Stimulated activated CD8-positive, alpha-beta memory T cell treated with anti-CD3 and anti-CD28 coated beads, Interleukin-4, amount 100 ng/mL, for 1 hour (primary cell): ENCODE measurements around the gene SELPLG.
"Not testable (repeated sequence)": the region's sequence is repeated elsewhere in the genome, so short reads cannot be mapped to it uniquely, and the experiment has no call there.

Experiments
- DNase-seq, 2 donors: peaks; one replicate each; pipeline ENCODE4 v3.0.0-alpha.2; 2020; ENCODE audit warnings: low read depth in 2 of 2, low spot score in 1 of 2

The SELPLG gene

DNA sequence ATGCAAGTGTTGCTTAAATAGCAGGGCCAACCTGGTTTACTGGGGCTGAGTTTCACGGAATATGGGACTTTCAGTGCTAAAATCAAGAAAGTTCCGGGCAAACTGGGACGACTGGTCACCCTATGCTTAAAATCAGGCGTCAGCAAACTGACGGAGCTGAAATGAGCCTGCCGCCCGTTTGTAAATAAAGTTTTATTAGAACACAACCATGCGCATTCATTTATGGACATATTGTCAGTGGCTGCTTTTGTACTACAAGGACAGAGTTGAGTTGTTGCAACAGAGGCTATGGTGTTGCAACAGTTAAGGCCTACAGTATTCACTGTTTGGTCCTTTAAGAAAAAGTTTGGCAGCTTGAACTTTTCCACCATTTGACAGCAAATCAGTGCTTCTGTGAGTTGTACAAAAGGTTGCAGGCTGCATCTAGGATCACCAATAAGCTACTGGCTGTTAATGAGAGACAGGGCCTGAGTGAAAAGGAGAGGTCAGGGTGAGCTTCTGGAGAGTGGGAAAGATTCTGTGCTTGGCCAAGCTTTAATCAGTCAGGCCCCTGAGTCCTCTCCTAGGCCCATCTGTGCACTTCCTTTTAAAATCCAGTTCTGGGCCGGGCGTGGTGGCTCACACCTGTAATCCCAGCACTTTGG lies 13.3 kb downstream of the SELPLG start:
- DNase-seq: no peak

DNA sequence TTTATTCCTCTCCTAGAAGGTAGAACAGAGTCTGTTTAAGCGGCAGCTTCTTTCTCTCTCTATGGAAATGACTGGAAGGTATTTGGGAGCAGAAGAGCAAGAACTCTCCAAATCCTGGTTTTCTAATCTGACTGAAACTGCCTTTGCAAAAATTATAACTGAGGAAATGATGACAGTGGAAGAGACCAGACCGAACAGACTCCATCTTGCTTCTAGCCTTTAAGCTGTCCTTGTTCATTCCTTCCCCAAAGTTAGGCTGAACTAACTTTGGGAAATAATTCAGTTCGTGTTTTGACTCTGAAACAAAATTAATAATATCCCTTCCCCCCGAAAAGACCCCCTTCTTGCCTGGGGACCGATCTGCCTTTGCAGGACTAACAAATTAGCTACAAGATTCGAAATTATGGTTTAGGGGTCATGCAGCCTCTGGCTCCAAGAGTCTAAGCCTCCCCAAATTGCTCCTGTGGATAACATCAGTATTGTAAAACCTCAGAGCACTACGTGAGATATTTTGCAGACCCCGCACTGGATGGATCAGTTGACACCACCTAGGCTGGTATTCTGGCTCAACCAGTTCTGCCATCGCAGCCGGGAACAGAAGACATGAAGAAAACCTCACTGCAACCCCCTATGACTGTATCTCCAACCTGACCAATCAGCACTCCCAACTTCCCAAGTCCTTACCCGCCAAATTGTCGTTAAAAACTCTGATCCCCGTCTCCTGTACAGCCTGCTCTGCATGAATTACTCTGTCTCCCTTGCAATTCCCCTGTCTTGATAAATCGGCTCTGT lies 14.1 kb downstream of the SELPLG start:
- DNase-seq: no peak

DNA sequence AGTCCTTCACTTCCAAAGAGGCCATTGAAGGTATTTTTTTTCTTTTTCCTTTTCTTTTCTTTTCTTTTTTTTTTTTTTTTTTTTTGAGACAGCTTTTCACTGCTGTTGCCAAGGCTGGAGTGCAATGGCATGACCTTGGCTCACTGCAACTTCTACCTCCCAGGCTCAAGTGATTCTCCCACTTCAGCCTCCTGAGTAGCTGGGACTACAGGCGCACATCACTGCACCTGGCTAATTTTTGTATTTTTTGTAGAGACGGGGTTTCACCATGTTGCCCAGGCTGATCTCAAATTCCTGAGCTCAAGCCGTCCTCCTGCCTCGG lies 14.8 kb downstream of the SELPLG start:
- DNase-seq: not testable (repeated sequence)

DNA sequence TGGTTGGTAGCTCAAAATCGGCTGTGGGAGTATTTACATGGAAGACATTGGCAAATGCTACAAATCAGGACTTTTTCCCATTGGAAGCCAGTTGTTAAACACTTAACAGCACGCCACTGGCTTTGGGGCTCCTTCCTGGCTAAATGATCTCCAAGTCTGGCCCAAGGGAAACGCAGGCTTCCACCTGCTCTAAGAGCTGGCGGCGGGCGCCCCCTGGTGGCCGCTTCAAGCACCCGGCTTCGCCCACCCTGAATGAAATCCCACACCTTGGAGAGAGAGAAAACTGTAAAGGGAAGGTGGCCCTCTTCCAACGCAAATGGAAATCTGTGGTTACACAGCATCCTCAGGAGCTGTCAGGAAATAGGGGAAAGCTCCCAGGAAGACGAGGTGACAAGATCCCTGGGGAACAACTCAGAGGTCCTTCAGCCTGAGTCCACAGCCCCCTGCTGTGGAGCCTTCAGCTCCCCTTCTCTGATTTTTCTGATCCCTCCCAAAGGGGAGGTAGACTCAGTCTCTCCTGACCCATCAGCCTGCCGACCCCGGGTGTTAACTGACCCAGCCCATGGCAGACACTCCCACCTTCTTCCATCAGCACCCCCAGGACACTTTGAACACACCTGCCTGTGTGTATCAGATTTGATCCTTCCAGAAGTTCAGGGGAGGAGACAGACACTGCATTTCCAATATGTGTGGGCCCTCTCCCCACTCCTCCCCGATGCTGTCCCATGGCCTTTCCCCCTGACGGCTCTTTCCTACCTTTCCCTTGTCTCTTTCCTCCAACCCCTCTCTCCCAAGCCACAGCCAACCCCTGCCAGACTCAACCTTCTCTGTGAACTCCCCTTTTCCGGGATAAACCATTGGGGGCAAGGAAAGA lies 15.4 kb downstream of the SELPLG start:
- peak; percentile 54 to 57 for DNase-seq

DNA sequence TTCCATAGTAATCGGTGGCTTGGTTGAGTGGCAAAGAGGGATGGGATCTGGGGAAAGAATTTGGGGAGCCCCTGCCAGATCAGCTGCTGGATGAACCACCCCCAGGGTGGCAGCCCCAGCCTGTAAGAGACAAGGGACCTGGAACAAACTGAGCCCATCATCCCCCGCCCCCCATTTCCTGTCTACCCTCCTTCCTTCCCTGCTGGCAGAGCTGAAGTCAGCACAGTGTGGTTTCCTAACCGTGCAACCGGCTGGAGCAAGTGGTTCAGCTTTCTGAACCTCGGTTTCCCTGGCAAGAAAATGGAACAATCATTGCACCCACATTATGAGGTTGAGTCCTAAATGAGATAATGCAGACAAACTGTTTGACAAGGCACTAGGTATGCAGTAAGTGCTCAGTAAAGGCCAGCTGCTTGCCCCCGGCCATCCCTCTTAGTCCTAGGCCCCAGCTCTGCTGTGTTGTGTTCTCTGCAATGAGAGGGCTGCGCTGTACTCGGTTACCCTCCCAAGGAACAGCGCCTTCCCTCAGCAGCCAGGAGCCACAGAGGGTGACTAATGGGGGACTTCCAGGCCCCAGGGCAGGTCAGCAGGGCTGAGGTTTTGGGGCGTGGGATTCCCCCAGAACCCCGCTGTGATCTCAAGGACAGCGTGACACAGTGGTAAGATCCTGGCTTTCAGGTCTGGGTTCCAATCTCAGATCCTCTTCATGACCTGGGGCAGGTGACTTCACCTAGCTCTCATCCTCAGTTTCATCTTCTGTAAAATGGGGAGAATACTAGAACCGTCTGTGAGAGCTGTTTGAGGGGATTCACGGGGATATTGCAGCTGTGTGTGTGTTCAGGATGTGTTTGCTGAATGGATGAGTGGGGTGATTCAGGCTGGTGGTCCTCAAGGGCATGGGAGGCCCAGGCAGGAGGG lies 16.5 kb downstream of the SELPLG start:
- peak; percentile 41 to 57 for DNase-seq

DNA sequence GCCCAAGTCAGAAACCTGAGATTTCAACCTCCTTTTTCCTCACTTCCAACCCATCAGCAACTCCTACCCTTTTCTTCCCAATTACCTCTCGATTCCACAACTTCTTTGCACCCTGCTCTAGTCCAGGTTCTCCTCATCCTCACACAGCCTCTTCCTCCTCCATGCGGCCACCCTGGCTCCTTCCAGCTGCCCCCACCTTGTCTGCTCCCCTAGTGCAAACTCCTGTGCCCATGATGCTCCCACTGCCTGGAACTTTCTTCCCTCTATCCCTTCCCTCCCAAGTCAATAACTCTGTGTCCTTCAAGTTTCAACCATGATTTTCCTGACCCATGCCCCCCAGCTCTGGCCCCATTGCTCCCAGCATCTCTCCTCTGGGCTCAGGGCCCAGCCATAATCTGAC lies 17.3 kb downstream of the SELPLG start:
- no peak for DNase-seq

DNA sequence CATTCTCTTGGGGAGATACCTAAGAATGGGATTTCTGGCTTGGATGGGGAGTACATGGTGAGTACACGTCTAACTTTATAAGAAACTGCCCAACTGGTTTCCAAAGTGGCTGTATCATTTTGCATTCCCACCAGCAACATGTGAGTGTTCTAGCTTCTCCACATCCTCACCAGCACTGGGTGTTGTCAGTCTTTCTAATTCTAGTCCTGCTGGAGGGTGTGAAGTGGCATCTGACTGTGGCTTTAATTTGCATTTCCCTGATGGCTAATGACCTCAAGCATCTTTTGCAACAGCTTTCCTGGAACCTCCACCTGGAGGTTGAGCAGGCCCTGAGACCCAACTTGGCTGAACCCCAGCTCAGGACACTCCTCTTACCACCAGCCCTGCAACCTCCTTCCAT lies 17.8 kb downstream of the SELPLG start:
- DNase-seq: no peak

DNA sequence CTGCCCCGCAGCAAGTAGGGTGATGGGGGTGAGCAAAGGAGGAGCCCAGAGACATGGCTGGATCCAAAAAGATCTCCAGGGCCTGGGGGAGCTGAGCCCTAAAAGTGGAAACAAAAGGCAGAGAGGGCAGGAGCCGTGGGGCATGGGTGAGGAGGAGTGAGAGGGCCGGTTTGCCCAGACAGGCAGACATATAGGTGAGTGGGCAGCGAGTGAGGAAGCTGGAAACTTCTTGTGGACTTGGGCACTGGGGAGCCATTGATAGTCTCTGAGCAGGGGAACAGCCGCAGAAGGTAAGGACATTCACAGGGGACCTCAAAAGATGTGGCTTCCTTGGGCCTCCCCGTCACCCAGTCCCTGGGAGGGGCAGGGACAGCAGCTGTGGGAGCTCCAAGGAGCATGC lies 19.1 kb downstream of the SELPLG start:
- no peak for DNase-seq

DNA sequence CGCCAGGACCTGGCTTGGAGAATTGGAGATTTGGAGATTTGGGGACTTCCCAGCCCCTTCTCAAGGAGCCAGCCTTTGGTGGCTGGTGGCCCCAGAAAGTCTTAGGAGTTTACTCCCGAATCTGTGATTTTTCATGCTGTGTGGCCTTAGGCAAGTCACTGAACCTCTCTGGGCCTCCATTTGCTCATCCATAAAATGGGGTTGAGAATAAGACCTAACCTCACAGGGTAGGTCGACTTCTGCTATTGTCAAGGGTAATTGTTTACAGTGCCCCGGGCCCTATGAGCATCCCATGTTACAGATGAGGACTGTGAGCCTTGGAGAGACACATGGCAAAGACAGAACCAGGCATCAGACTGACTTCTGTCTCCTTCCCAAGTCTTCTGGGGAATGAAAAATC lies 19.7 kb downstream of the SELPLG start:
- DNase-seq: no peak

DNA sequence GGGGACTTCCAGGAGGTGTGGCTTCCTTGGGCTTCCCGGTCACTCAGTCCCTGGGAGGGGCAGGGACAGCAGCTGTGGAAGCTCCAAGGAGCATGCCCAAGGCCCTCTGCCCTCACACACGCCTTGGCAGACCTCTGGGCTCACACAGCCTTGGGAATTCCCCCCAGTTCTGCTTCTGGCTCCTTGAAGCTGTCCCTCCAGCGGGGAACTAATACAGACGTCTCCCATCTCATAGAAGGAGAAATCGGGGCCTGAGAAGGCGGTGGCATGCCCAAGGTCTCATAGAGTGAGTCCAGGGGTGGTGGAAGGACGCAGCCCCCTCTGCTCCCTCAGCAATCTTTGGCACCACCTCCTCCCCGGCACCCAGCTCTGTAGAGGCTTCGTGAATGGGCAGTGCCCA lies 20.1 kb downstream of the SELPLG start:
- no peak for DNase-seq

DNA sequence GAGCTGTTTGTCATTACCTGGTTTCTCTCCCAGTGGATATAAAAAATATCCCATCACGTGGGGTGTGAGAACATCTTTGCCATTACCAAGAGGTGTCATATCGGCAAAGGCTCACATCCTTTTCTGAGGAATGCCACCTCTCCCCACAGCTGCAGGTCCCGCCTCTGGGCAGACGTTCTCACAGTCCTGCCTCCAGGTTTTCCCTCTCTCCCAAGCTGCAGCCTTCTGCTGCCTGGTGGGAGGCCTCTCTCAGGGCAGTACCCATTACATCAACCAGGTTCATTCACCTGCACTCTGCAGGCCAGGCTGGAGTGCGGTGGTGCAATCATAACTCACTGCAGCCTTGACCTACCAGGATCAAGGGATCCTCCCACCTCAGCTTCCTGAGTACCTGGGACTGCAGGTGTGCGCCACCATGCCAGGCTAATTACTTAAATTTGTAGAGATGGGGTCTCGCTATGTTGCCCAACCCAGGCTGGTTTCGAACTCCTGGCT lies 20.9 kb downstream of the SELPLG start:
- no peak for DNase-seq

DNA sequence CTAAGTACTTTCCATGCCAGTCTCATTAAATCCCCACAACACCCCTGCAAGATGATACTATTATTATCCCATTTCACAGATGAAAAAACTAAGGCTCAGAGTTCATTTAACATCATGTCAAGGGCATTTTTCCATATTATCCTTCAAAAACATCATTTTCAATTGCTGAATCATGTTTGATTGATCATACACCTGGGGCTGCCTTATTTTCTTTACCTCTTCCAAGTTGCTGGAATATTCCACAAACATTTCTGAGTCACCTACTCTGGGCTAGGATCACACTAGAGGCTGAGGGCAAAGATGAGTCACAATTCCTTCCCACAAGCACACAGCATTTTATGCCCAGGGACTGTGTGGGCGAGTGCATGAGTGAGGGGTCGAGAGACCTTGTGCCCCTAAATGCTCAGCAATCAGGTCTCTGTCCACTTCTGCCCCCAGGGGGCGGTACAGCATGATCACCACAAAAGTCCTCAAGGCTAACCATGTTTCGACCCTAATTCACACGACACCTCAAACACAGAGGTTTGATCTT lies 21.7 kb downstream of the SELPLG start:
- DNase-seq: peak in 1 of 2 donors; percentile 27

DNA sequence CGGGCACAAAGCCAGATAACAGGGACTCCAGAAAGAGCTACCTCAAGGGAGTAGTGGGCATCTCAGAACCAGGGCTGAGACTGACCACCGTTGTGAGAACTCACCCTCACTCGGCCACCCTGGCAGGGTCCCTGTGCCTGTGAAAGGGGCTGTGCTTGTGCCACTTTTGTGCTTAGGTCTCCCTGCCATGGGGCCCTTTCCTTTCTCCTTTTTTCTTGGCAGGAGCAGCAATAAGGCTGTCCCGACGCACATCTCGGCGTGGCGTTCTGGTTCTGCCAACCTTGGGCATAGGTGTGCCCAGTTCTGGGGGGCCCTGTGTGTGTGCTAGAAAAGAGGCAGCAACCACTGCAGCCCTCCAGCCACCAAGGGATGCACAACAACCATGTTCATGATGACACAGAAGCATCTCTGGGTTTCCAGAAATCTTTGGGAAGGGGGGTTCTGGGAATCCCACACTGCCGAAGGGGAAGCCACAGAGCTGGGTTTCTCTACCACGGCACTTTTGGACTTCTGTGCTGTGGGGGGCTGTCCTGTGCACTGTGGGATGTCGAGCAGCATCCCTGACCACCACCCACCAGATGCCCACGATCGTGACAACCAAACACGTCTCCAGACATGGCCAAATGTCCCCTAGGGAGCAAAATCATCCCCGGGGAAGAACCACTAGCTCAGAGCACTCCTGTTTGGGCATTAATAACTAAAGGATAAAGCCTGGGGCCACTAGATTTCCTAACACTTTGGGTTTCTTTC lies 22.7 kb downstream of the SELPLG start:
- no peak for DNase-seq

DNA sequence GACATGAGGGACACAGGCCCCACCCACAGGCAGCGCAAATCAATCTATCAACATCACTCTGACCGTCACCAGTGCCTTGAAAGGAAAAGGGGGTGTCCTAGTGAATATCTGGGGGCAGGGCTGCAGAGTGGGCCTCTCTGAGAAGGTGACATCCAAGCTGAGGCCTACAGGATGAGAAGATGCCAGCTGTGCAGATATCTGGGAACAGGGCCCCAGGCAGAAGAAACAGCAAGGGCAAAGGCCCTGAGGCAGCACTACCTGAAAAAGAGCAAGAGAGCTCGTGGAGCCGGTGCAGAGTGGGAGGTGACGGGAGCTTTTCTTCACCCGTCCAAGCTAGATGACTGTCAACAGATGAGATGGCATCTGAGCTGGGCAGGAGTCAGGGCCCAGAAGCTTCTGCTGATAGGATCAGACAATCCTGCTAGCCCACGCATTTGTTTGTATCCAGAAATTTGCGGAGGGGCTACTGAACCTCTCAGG lies 23.3 kb downstream of the SELPLG start:
- no peak for DNase-seq

DNA sequence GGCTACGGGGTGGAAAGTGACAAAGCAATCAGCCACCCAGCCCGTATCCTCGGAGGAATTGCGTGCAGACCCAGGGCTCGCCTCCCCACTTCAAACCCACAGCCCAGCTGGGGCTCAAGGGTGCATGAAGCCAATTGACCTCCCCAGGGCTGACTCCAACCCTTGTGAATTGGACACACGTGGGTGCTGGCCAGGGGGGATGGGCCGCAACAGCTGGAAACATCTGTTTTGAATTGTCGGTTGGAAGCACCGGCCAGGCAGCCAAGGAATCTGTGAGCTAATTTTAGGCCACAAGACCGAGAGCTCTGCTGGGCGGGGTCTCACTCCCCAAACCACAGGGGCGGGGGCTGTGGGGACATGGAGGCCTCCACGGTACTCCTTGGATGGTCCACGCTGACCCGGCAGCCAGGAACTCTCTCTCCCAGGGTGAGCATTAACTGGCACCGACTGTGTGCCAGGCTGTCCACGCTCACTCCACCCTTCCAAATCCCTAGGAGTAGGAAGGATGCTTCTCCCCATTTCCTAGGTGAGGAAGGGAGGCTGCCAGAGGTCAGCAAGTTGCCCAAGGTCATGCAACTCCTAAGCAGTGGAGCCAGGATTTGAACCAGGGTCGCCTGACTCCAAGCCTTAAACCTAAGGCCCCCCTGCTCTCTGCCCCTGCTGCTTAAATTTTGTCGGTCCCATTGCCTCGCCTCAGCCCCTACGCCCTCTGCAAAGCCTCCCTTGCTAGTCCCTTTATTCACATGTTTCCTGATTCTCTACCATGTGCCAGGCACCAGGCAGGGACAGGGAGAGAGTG lies 24.0 kb downstream of the SELPLG start:
- no peak for DNase-seq

DNA sequence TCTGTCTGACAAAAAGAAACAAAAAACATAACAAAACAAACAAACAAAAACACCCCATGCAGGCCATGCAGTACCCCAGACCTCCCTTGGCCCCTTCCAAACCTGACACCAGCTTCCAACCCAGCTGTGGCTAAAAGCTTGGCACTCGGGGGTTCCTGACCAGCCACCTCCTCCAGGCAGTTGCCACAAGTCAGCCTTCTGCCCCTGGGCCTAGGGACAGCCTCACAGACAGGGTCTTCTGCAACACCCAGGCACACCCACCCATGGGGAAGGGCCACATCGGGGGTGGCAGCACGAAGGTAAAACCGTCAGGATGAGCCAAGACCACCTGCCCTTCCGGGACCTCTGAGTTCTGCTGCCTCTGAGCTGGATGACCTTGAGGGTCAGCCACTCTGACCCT lies 25.1 kb downstream of the SELPLG start:
- DNase-seq: no peak

DNA sequence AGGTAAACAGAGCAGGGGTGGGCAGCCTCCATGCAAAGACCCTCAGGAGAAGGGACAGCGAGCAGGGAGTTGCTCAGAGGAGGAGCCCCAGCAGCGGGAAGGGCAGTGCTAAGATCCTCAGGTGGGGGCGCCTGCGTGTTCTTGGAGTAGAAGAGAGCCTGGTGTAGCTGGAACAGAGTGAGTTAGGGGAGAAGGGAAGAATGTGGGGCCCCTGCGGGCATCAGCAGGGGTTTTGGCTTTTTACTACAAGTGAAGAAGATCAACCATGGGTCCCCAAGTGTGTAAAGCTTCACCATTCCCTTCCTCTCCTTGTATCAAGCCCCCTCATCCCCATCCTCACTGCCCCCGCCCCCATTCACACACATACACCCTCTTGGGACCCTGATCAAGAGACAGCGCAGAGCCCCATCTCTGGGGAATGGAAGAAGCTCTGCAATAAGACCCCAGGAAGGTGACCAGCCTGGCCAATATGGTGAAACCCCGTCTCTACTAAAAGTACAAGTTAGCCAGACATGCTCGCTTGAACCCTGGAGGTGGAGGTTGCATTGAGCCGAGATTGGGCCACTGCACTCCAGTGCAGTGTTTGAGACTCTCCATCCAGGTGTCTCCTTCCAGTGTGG lies 25.6 kb downstream of the SELPLG start:
- no peak for DNase-seq

DNA sequence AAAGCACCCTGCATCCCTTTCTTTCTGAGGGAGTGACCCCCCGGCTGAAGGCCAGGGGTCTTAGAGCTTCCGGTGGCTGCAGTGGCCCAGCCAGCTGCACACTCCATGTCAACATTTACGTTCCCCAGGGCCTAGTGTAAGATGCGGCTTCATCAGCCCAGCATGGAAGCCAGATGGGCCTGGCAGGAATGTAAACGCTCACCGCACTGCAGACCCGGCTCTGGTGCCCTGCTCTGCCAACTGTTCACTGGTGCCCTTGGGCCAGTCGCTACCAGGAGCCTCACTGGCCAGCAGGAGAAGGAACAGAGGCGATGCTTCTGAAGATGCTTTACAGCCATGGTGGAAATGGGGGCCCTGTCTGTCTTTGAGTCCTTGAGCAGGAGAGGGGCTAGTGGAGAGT lies 27.2 kb downstream of the SELPLG start:
- no peak for DNase-seq
